Esophagus muscularis mucosa (tissue), 4 donors: Measurements from ENCODE around the gene TM6SF1. TPM values are rescaled to one million over a fixed set of nuclear protein-coding genes. Genes with fewer than 3 reads are reported as not detected.
"Not testable (repeated sequence)": the region's sequence is repeated elsewhere in the genome, so short reads cannot be mapped to it uniquely, and the experiment has no call there.

Source experiments
- DNase-seq: peaks from one replicate; pipeline ENCODE4 v3.0.0-alpha.2; 2017; ENCODE audit errors: extremely low spot score
- H3K27ac ChIP-seq, 4 donors: fragments of 200-600 bp; sonication (generic); replicated peaks in 1 of 4; 1 replicate in 3 of 4; 2 replicates in 1 of 4; pipeline ENCODE4 v1.5.1; 2016 to 2019; ENCODE audit warnings: mild to moderate bottlenecking in 1 of 4
- H3K27me3 ChIP-seq, 4 donors: fragments of 200-600 bp; sonication (generic); one replicate each; pipeline versions ENCODE4 v1.5.1 to v1.6.0; 2016 to 2019
- H3K36me3 ChIP-seq, 4 donors: fragments of 200-600 bp; sonication (generic); one replicate each; pipeline ENCODE4 v1.5.1; 2016 to 2019
- H3K4me1 ChIP-seq, 4 donors: fragments of 200-600 bp; sonication (generic); one replicate each; pipeline ENCODE4 v1.5.1; 2016 to 2019
- H3K4me3 ChIP-seq, 4 donors: fragments of 200-600 bp; sonication (generic); 1 replicate in 2 of 4; 2 replicates in 2 of 4; pipeline ENCODE4 v1.5.1; 2016 to 2019; ENCODE audit warnings: mild to moderate bottlenecking in 4 of 4, moderate library complexity in 1 of 4
- H3K9me3 ChIP-seq, 4 donors: fragments of 200-600 bp; sonication (generic); 1 replicate in 3 of 4; 2 replicates in 1 of 4; pipeline ENCODE4 v1.5.1; 2016 to 2019
- CTCF ChIP-seq, 3 experiments: fragments of 200-600 bp in 2 of 3; fragments of 450-650 bp in 1 of 3; sonication (generic) in 2 of 3; IDR thresholded peaks; one replicate each; pipeline ENCODE4 v1.5.1; 2017 to 2019; ENCODE audit warnings: antibody characterized with exemption in 3 of 3, mild to moderate bottlenecking in 2 of 3, moderate library complexity in 1 of 3
- EP300 ChIP-seq: sonication (generic); formaldehyde crosslinking; IDR thresholded peaks from one replicate; pipeline ENCODE4 v1.6.1; 2017; ENCODE audit warnings: antibody characterized with exemption
- POLR2A ChIP-seq: fragments of 450-650 bp; IDR thresholded peaks from one replicate; pipeline ENCODE4 v1.6.1; 2017; ENCODE audit warnings: antibody characterized with exemption, moderate library complexity, mild to moderate bottlenecking, low read depth
- POLR2AphosphoS5 ChIP-seq, 2 donors: sonication (generic); formaldehyde crosslinking; IDR thresholded peaks; one replicate each; pipeline ENCODE4 v1.6.1; 2017; ENCODE audit warnings: antibody characterized with exemption in 2 of 2
- WGBS: methylation state at CpG from one replicate; pipeline ENCODE4 v1.1.5; 2018; 5-methylcytosine and 5-hydroxymethylcytosine counted together
- intact Hi-C: fragments of 100-400 bp; cut with DNase I; formaldehyde crosslinking; loops from one replicate; pipeline ENCODE4 v1.15.1; 2023
- total RNA-seq, 4 donors: library from RNA; depleted of rRNA; stranded (reverse); fragments of >200 nt; gene quantifications; one replicate each; pipeline versions ENCODE4 v1.1.0 to v1.2.1, GENCODE V29; 2016

TM6SF1 gene
- total RNA-seq, 4 donors from 2014 or later, result 5.8 to 7.8 (median 6.6) TPM

GRCh38 chr15:83066734-83067637 is 40.5 kb upstream of the TM6SF1 start, which contains the start of gene BTBD1:
Gene BTBD1 (minus strand): TSS chr15:83067252. CDS start chr15:83067151, 101 bp downstream.
- DNase-seq, result peak; percentile 96
- Histone ChIP-seq H3K27ac (peak within 1 kb of the TSS; percentile 90 to 98 (median 93)), H3K4me3 (peak within 1 kb of the TSS; percentile 75 to 98 (median 79)), H3K9me3 (no peaks in the 10 kb centered on the region), H3K36me3 (no peaks in the 10 kb centered on the region), H3K4me1 (peaks cover 29 to 48% (median 45%) of the 10 kb centered on the region in 4 donors), H3K27me3 (no peaks in the 10 kb centered on the region)
- intact Hi-C loops, result loop anchor here (5.0 kb wide), 1 partner anchor 140 kb away; the partner anchor contains the start of gene HDGFL3
- WGBS, result under 1% methylated on average over 43 of the region's 90 CpGs
- TF ChIP-seq POLR2AphosphoS5 (IDR thresholded peaks at IDR 0.05) (peak; percentile 86 to 91), EP300 (no peak), CTCF (IDR thresholded peaks at IDR 0.05) (peak in 1 of 3 experiments; percentile 14), POLR2A (peak; percentile 90)

GRCh38 chr15:83067638-83067962 is 39.8 kb upstream of the TM6SF1 start:
- WGBS, result 69% methylated on average over 11 of the region's 12 CpGs
- Histone ChIP-seq H3K9me3 (no peaks in the 10 kb centered on the region), H3K27me3 (no peaks in the 10 kb centered on the region), H3K4me1 (peaks cover 26 to 42% (median 39%) of the 10 kb centered on the region in 4 donors), H3K36me3 (no peaks in the 10 kb centered on the region), H3K27ac (peak overlapping the region; percentile 90 to 98 (median 93)), H3K4me3 (peak overlapping the region; percentile 75 to 98 (median 79))
- no peak for DNase-seq
- intact Hi-C loops, result loop anchor here (5.0 kb wide), 1 partner anchor 140 kb away; the partner anchor contains the start of gene HDGFL3
- no peak for TF ChIP-seq EP300
- TF ChIP-seq POLR2AphosphoS5 (IDR thresholded peaks at IDR 0.05), result no peak
- TF ChIP-seq CTCF (IDR thresholded peaks at IDR 0.05), result no peak
- no peak for TF ChIP-seq POLR2A

- no peaks in the 10 kb centered on the region for H3K36me3 ChIP-seq
- peak overlapping the region; percentile 90 to 98 (median 93) for H3K27ac ChIP-seq
- H3K4me3 ChIP-seq, result no peak overlapping the region
- 86% methylated on average over 6 of the region's 6 CpGs for WGBS
- intact Hi-C loops, result loop anchor here (5.0 kb wide), 1 partner anchor 139 kb away; the partner anchor contains the start of gene HDGFL3
- peaks cover 0 to 3% (median 2%) of the 10 kb centered on the region in 4 donors for H3K9me3 ChIP-seq
- H3K27me3 ChIP-seq, result no peaks in the 10 kb centered on the region
- DNase-seq, result no peak
- TF ChIP-seq POLR2AphosphoS5 (IDR thresholded peaks at IDR 0.05), result no peak
- H3K4me1 ChIP-seq, result peaks cover 23 to 37% (median 34%) of the 10 kb centered on the region in 4 donors
Observed at GRCh38 chr15:83068054-83068453, 39.4 kb upstream of the TM6SF1 start.

- not testable (repeated sequence) for H3K27me3 ChIP-seq, DNase-seq, H3K36me3 ChIP-seq, H3K27ac ChIP-seq, H3K4me3 ChIP-seq
- H3K9me3 ChIP-seq, result peaks cover 0 to 10% (median 10%) of the 10 kb centered on the region in 4 donors
- intact Hi-C loops, result loop anchor here (5.0 kb wide), 1 partner anchor 138 kb away; the partner anchor contains the start of gene HDGFL3
- peaks cover 11 to 25% (median 22%) of the 10 kb centered on the region in 4 donors for H3K4me1 ChIP-seq
- WGBS, result 70% methylated on average over 6 of the region's 6 CpGs
Observed at GRCh38 chr15:83069211-83069642, 38.2 kb upstream of the TM6SF1 start.

- 32% methylated on average over 5 of the region's 5 CpGs for WGBS
- Histone ChIP-seq H3K27me3 (peaks cover 0 to 22% (median 0%) of the 10 kb centered on the region in 4 donors), H3K36me3 (no peaks in the 10 kb centered on the region), H3K4me1 (no peaks in the 10 kb centered on the region), H3K9me3 (peaks cover 0 to 10% (median 10%) of the 10 kb centered on the region in 4 donors), H3K27ac (no peak overlapping the region), H3K4me3 (no peak overlapping the region)
- TF ChIP-seq EP300 (no peak), POLR2AphosphoS5 (IDR thresholded peaks at IDR 0.05) (no peak), POLR2A (no peak), CTCF (IDR thresholded peaks at IDR 0.05) (no peak)
- intact Hi-C loops, result no loop called here
- DNase-seq, result no peak
Observed at GRCh38 chr15:83077491-83078230, 29.8 kb upstream of the TM6SF1 start.
